SK-N-SH (cell line): ENCODE measurements around the gene CST9L. TPM values are rescaled to one million over a fixed set of nuclear protein-coding genes. Genes with fewer than 3 reads are reported as not detected.

ENCODE experiments used
- CTCF ChIA-PET: fragments of 300-600, 350-600 bp; formaldehyde crosslinking; extraction: SDS; loops from one replicate; lab custom pipeline; 2021; lab: Yijun Ruan, JAX
- POLR2A ChIA-PET: fragments of 350-600 bp; sonication (Branson Sonifier 250); formaldehyde crosslinking; extraction: SDS; loops from one replicate; lab custom pipeline; 2020; ENCODE audit warnings: antibody characterized with exemption, inconsistent platforms; lab: Yijun Ruan, JAX
- DNase-seq: peaks from one replicate; pipeline ENCODE4 v3.0.0; 2012
- H2AFZ ChIP-seq: fragments of 200-600 bp; sonication (generic); 2 replicates; pipeline ENCODE4 v1.8.1; 2016; ENCODE audit warnings: antibody characterized with exemption, mild to moderate bottlenecking, low read depth
- H3F3A ChIP-seq: fragments of 200-600 bp; sonication (generic); replicated peaks from 2 replicates; pipeline ENCODE3; 2016; ENCODE audit warnings: antibody characterized with exemption, mild to moderate bottlenecking; ENCODE audit not compliant: insufficient read depth
- H3K27ac ChIP-seq, 2 experiments: fragments of 200-500 bp in 1 of 2; fragments of 200-600 bp in 1 of 2; sonication (Bioruptor generic) in 1 of 2; sonication (generic), shearing (Covaris generic) in 1 of 2; 2 replicates each; pipeline versions ENCODE4 v1.5.1 to v1.6.1; 2014 to 2016; ENCODE audit warnings: low read depth in 2 of 2, inconsistent platforms in 1 of 2, low read length in 1 of 2, mild to moderate bottlenecking in 1 of 2, mixed read lengths in 1 of 2
- H3K27me3 ChIP-seq: fragments of 200-600 bp; sonication (generic), shearing (Covaris generic); 2 replicates; pipeline ENCODE4 v1.6.1; 2016; ENCODE audit warnings: mixed run types; ENCODE audit not compliant: insufficient read depth
- H3K36me3 ChIP-seq, 2 experiments: fragments of 200-500 bp in 1 of 2; fragments of 200-600 bp in 1 of 2; sonication (Bioruptor generic) in 1 of 2; sonication (generic) in 1 of 2; replicated peaks in 1 of 2; 2 replicates each; pipeline versions ENCODE3 to v1.5.1; 2014 to 2016; ENCODE audit warnings: low read length in 1 of 2, mild to moderate bottlenecking in 1 of 2; ENCODE audit not compliant: insufficient read depth in 2 of 2, control insufficient read depth in 1 of 2
- H3K4me1 ChIP-seq, 2 experiments: fragments of 200-500 bp in 1 of 2; fragments of 200-600 bp in 1 of 2; sonication (Bioruptor generic) in 1 of 2; sonication (generic), shearing (Covaris generic) in 1 of 2; 2 replicates each; pipeline versions ENCODE4 v1.5.1 to v1.6.1; 2014 to 2016; ENCODE audit warnings: low read depth in 1 of 2, low read length in 1 of 2, mixed run types in 1 of 2; ENCODE audit not compliant: insufficient read depth in 2 of 2, control insufficient read depth in 1 of 2
- H3K4me2 ChIP-seq: fragments of 200-600 bp; sonication (generic), shearing (Covaris generic); 2 replicates; pipeline ENCODE4 v1.6.1; 2017; ENCODE audit warnings: mixed run types
- H3K4me3 ChIP-seq, 2 experiments: fragments of 200-500 bp in 1 of 2; fragments of 200-600 bp in 1 of 2; sonication (Bioruptor generic) in 1 of 2; sonication (generic), shearing (Covaris generic) in 1 of 2; 2 replicates each; pipeline versions ENCODE4 v1.5.1 to v1.8.1; 2014 to 2016; ENCODE audit warnings: low read depth in 2 of 2, inconsistent platforms in 1 of 2, low read length in 1 of 2, mild to moderate bottlenecking in 1 of 2, mixed read lengths in 1 of 2, moderate library complexity in 1 of 2
- H3K79me2 ChIP-seq: fragments of 200-600 bp; sonication (generic); 2 replicates; pipeline ENCODE4 v1.8.1; 2017; ENCODE audit warnings: mild to moderate bottlenecking; ENCODE audit not compliant: insufficient read depth
- H3K9ac ChIP-seq: fragments of 200-600 bp; sonication (generic); 2 replicates; pipeline ENCODE4 v1.6.1; 2017; ENCODE audit warnings: mixed run types
- H3K9me2 ChIP-seq: fragments of 200-600 bp; sonication (generic); 2 replicates; pipeline ENCODE4 v1.6.1; 2017; ENCODE audit warnings: mixed run types
- H3K9me3 ChIP-seq: fragments of 200-600 bp; sonication (generic); 2 replicates; pipeline ENCODE4 v1.6.1; 2017; ENCODE audit warnings: mixed run types, mild to moderate bottlenecking, moderate library complexity
- H4K20me1 ChIP-seq: fragments of 200-600 bp; sonication (generic); 2 replicates; pipeline ENCODE4 v1.6.1; 2017; ENCODE audit warnings: mild to moderate bottlenecking, mixed run types; ENCODE audit not compliant: insufficient read depth
- CHD2 ChIP-seq: fragments of 150-350 bp; IDR thresholded peaks from 2 replicates; pipeline ENCODE4 v1.6.1; 2018; ENCODE audit warnings: low read length; ENCODE audit not compliant: partially characterized antibody
- EP300 ChIP-seq, 2 experiments: IDR thresholded peaks; 2 replicates each; pipeline versions ENCODE4 v1.4.0 to v1.6.1; 2012; ENCODE audit warnings: borderline replicate concordance in 1 of 2, low read depth in 1 of 2, low read length in 1 of 2
- EZH2phosphoT487 ChIP-seq: fragments of 200-600 bp; sonication (generic); IDR thresholded peaks from 2 replicates; pipeline ENCODE4 v1.6.1; 2017; ENCODE audit warnings: low read depth, mixed run types, mild to moderate bottlenecking, antibody characterized with exemption, moderate library complexity, borderline replicate concordance
- FOXJ3 ChIP-seq: sonication (generic); formaldehyde crosslinking; IDR thresholded peaks from 2 replicates; pipeline ENCODE4 v1.5.1; 2020; ENCODE audit warnings: mild to moderate bottlenecking, missing genetic modification reagents
- IRF3 ChIP-seq: fragments of 150-350 bp; IDR thresholded peaks from 2 replicates; pipeline ENCODE4 v1.6.1; 2016; ENCODE audit warnings: mild to moderate bottlenecking, low read depth, low read length
- REST ChIP-seq: IDR thresholded peaks from 2 replicates; pipeline ENCODE4 v1.6.1; 2012; ENCODE audit warnings: mild to moderate bottlenecking, low read depth, low read length, moderate library complexity
- RXRA ChIP-seq: IDR thresholded peaks from 2 replicates; pipeline ENCODE4 v1.4.0; 2012; ENCODE audit warnings: low read depth, mild to moderate bottlenecking, borderline replicate concordance
- TEAD4 ChIP-seq: IDR thresholded peaks from 2 replicates; pipeline ENCODE4 v1.4.0; 2012; ENCODE audit warnings: mild to moderate bottlenecking, borderline replicate concordance; ENCODE audit not compliant: insufficient read depth
- USF2 ChIP-seq: fragments of 150-350 bp; IDR thresholded peaks from 2 replicates; pipeline ENCODE4 v1.6.1; 2017; ENCODE audit warnings: antibody characterized with exemption, low read length, low read depth, borderline replicate concordance
- WGBS: methylation state at CpG from one replicate; pipeline ENCODE4 v1.1.6; 2017; ENCODE audit warnings: low lambda C conversion rate; 5-methylcytosine and 5-hydroxymethylcytosine counted together
- polyA plus RNA-seq, 3 experiments: library from polyadenylated mRNA; depleted of rRNA; stranded (reverse); fragments of >200 nt; gene quantifications; 2 replicates each; pipeline ENCODE4 v1.2.3, GENCODE V29; 2012

CST9L gene
- polyA plus RNA-seq, 1 of the 3 experiments (the other 2 are of a cell fraction), result not detected

- Histone ChIP-seq H2AFZ (peak within 1 kb of the TSS; percentile 27; the same call in 1 of the 2 replicates), H3K4me2 (no peak within 1 kb of the TSS), H3K27ac (no peak within 1 kb of the TSS), H3K27me3 (peaks cover 46% of the 10 kb centered on the region; the same call in 1 of the 2 replicates), H3K36me3 (no peaks in the 10 kb centered on the region), H3F3A (no peaks in the 10 kb centered on the region), H4K20me1 (no peaks in the 10 kb centered on the region), H3K79me2 (no peaks in the 10 kb centered on the region), H3K4me1 (no peaks in the 10 kb centered on the region), H3K4me3 (no peak within 1 kb of the TSS; a peak in 1 of 4 replicates), H3K9me3 (no peaks in the 10 kb centered on the region), H3K9ac (no peak within 1 kb of the TSS)
- POLR2A ChIA-PET, result no interaction called here
- CTCF ChIA-PET, result interaction anchor here (1.0 to 9.5 kb wide), 9 partner anchors 23 to 915 kb away, joined by 3 to 92 read pairs (median 4); partner anchors contain the start of genes CSTL1 and NXT1
- 34% methylated on average over 15 of the region's 16 CpGs for WGBS
- TF ChIP-seq IRF3 (no peak), USF2 (no peak), EP300 (IDR thresholded peaks at IDR 0.05; ENCODE audit: borderline replicate concordance in 1 of 2, low read depth in 1 of 2, low read length in 1 of 2) (no peak), RXRA (no peak), REST (no peak), CHD2 (no peak), FOXJ3 (CRISPR knock-in tag) (no peak), TEAD4 (no peak), EZH2phosphoT487 (no peak)
- TF ChIP-seq, all 33 proteins: peak for 0
- no peaks in the 10 kb centered on the region for H3K9me2 ChIP-seq
- DNase-seq, result no peak
Measured at GRCh38 chr20:23605867-23606651, 37.8 kb upstream of the CST9L start, which contains the start of gene CST9. TSS of gene CST9 (minus strand) at chr20:23605917. CDS start at chr20:23605864, 53 bp downstream.
